RKO (cell line): ENCODE results near the gene VPS37C.

Experiments
- DNase-seq: peaks from one replicate; pipeline ENCODE4 v3.0.0-alpha.2; 2016; ENCODE audit warnings: low spot score

The VPS37C gene

DNA sequence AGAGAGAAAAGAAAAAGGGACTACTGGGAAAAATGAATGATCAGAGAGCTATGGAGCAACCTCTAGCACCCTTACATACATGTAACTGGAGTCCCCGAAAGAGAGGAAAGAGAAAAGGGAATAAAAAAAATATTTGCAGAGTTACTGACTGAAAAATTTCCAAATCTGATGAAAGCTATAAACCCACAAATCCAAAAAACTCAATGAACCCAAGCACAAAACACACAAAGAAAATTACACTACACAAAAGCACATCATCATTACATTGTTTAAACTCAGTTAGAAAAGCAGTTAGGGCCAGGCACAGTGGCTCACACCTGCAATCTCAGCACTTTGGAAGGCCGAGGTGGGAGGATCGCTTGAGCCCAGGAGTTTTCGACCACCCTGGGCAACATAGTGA is 6.7 kb downstream of the VPS37C start:
- DNase-seq = no peak

DNA sequence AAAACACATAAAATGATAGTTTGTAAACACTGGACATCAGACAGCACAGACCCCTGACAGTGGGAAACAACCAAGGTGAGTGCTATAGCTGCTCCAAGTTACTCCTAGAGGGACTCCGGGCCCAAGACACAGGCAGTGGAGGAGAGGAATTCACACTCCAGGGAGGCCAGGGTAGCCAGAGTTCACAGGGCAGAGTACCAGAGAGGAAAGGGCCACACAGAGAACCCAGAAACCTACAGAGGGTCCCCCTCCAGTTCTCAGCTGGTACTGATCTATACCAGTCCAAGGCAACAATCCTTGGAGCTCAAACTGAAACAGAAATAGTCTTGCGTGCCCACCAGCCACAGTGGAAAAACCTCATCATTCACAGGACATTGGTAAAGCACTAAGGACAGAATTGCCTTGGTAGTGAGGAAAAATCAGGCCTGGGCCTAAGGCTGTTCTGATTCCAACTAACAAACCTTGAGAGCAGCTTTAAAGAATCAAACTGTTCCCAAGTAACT is 7.6 kb downstream of the VPS37C start:
- no peak for DNase-seq

DNA sequence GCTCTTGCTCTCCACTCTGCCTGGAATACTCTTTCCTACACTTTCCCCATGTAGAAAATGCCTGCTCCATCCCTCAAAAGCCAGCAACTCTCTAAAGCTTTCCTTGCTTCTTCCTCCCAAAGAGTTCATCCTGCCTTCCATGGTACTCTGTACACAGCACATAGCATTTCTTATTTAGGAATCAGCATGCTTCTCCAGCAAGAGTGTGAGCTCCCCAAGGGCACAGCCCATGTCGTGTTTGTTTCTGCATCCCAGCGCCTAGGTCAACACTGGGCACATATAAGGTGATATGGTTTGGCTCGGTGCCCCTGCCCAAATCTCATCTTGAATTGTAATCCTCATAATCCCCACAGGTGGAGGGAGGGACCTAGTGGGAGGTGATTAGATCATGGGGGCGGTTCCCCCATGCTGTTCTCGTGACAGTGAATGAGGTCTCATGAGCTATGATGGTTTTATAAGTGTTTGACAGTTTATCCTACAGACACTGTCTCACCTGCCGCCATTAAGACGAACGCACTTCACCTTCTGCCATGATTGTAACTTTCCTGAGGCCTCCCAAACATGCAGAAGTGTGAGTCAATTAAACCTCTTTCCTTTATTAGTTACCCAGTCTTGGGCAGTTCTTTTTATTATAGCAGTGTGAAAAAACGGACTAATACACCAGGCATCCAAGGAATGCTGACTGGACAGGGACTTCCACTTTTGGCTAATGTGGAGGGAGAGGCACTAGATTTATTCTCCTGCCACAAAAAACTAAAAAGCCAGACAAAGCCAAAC is 8.2 kb downstream of the VPS37C start:
- peak; percentile 43 for DNase-seq

- no peak for DNase-seq
These were observed 9.5 kb downstream of the VPS37C start for GRCh38 chr11:61151545-61152252.

GRCh38 chr11:61150706-61151544 is 10.3 kb downstream of the VPS37C start:
- no peak for DNase-seq

DNA sequence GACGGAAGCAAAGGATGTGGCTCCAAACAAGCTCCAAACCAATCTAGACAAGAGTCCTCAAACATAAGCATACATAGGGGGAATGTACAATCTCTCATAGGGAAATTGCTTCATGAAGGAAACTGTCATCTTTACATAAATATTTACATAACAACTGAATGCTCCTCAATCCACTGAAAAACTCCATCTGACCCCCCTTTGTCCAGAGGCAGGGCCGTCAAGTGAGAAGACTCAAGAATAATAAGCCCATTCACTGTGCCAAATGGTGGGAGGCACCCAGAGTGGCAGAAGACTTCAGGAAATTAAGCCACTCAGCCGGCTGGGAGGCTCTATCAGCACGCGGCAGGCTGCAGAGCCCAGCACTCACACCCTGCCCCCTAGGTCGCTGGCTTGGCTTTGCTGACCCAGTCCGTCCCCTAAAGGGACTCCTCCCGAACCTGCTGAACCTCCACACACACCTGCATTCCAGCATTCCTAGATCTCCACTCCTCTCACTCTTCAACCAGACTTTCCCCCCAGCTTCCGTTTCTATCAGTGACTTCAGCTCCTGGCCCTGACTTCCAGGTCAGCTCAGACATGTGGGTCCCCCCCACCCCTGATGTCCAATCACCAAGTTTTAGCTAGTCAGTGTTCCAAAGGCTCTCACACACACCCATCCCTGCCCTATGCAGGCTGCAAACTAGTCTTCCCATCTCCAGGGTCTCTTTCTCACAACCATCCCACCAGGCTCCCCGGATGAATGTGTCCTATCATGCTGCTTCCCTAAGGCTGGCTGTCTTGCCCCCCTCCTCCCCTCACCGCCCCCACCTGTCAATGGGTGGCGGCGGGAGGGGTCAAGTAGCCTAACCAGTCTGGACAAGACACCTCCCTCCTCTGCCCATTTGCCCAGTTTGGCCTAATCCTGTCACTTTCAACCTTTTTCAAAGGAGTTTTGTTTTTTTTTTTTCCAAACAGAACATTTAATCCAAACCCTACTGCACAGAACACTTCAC is 11.3 kb downstream of the VPS37C start:
- no peak for DNase-seq

GRCh38 chr11:61147791-61148620 is 13.2 kb downstream of the VPS37C start:
- DNase-seq = no peak

DNA sequence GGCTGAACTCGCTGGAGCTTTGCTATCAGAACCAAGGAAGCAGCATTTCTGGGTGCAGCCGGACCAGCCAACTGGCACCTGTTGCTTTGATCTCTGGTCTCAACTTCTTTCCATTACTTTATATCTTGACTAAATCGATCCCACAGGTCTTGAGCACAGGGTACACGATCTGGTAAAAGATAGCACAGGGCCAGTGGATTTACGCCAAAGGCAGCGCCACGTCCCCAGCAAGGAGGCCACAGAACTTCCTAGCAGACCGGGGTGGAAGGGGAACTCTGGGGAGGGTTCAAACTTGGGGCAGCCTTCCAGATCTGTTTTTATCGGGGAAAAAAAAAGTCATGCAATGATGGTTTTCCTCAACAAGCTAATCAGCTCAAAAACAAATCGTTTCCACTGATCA is 14.0 kb downstream of the VPS37C start:
- no peak for DNase-seq

- DNase-seq = no peak
These were observed 14.8 kb downstream of the VPS37C start for GRCh38 chr11:61146416-61146815.

GRCh38 chr11:61145228-61146005 is 15.8 kb downstream of the VPS37C start:
- no peak for DNase-seq

GRCh38 chr11:61144511-61145179 is 16.6 kb downstream of the VPS37C start:
- no peak for DNase-seq

DNA sequence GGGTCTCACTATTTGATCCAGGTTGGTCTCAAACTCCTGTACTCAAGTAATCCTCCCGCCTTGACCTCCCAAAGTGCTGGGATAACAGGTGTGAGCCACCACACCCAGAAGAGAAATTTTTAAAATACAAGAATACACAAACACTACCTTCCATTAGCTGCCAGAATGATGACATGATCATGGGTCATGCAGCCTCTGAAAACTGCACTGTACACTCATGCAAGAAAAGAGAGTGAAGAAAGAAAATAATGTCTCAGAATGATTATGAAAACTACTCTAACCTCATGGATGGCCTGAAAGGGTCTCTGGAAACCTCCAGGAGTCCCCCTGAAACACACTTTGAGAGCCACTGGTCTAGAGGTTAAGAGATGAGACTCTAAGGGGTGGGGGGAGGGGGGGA is 18.8 kb downstream of the VPS37C start:
- DNase-seq = no peak

GRCh38 chr11:61141601-61142028 is 19.6 kb downstream of the VPS37C start:
- no peak for DNase-seq

GRCh38 chr11:61140416-61140815 is 20.8 kb downstream of the VPS37C start:
- DNase-seq = no peak

DNA sequence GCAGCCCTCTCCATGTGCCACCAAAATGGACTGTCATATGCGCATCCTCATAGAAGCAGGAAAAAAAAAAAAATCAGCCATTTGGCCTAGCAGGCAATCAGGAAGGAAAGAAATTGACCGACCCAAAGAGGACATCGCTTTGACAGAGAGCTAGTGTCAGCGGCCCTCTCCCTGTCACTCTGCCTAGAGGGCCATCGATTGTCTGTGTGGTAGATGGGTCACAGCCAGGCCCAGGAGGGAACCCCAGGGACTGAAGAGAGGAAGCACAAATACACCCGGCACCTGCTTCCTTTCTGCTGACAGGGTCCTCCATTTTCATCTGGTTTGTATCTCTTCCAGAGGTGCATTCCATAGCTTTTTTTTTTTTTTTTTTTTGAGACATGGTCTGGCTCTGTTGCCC is 21.8 kb downstream of the VPS37C start:
- DNase-seq = no peak

- DNase-seq = no peak
These were observed 22.3 kb downstream of the VPS37C start for GRCh38 chr11:61138935-61139334.

GRCh38 chr11:61134801-61135257 is 26.4 kb downstream of the VPS37C start:
- DNase-seq = no peak

DNA sequence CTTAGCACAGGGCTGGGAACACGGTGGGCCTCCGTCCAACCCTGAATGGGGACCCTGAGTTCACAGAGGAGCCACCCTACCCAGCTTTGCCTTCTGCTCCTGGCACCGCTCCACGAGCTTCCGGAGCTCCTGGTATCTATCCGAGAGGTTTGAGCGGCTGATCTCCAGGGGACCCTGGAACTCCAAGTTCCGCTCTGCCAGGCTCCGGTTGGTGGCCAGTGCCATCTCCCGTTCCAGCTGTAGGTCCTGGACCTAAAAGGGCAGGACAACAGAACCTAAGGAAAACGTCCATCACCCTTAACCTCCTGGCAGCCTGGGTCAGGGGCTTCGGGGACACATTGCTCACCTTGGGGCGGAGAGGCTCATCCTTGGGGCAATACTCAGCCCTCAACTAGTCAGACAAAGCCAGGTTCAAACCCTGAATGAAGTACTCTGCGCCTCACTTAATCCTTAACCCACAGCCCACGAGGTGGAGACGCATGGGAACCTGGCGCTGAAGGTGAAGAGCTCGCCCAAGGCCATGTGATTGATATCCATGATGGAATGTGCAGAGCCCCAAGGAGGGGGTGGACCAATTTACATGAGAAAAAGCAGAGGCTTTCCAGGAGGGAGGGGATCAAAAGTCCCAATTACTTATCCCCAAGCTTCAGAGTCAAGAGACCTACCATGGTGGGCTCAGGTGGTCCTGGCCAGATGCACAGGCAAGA is 27.1 kb downstream of the VPS37C start:
- DNase-seq = no peak
